GM18951 (cell line): Measurements from ENCODE around the gene RTKN.
"Not testable (repeated sequence)": the region's sequence is repeated elsewhere in the genome, so short reads cannot be mapped to it uniquely, and the experiment has no call there.

Experiments used
- POLR2A ChIP-seq: IDR thresholded peaks from 4 replicates; pipeline ENCODE4 v1.6.1; 2011; ENCODE audit warnings: mild to moderate bottlenecking; ENCODE audit not compliant: insufficient read length, insufficient read depth; ENCODE audit errors: extremely low read depth
- in situ Hi-C: fragments of 300-500 bp; cut with MboI; formaldehyde crosslinking; loops from one replicate; pipeline ENCODE4 v1.12.0; 2022; ENCODE audit warnings: low sequenced_read_pairs, mixed read lengths, inconsistent platforms; ENCODE audit not compliant: unreplicated experiment

Gene RTKN, protein sequence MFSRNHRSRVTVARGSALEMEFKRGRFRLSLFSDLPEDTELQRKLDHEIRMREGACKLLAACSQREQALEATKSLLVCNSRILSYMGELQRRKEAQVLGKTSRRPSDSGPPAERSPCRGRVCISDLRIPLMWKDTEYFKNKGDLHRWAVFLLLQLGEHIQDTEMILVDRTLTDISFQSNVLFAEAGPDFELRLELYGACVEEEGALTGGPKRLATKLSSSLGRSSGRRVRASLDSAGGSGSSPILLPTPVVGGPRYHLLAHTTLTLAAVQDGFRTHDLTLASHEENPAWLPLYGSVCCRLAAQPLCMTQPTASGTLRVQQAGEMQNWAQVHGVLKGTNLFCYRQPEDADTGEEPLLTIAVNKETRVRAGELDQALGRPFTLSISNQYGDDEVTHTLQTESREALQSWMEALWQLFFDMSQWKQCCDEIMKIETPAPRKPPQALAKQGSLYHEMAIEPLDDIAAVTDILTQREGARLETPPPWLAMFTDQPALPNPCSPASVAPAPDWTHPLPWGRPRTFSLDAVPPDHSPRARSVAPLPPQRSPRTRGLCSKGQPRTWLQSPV

DNA sequence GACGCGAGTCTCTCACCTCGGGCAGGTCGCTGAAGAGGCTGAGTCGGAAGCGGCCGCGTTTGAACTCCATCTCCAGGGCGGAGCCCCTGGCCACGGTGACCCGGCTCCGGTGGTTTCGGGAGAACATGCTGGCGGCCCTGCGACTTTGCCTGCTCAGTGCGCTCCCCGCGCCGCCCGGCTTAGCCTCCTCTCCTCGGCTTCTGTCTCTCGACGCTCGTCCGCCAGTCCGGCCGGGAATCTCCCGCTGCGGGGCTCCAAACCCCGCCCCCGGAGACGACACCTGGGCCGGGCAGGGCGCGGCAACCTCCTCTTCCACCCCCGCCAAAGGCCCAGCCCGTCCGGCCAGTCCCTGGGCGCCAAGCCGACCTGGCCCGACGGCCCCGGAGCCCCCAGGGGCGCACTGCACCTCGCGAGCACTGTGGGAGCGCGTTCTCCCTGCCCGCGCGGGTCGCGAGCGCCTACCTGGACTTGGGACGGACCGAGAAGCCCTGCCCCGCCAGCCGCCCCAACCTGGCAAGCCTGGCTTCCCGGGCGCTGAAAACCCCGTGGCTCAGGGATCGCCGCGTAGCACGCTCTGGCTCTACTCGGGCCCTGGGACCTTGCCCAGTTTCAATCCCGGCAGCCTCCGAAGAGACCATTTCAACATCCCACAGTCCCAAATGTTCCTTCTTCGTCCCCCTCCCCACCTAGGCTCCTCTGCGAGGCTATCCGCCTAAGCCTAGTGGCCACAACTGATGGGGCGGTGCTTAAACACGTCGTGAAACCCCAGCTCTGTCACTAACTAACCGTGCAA, at the start of gene RTKN:
Gene RTKN (minus strand): TSS at position 248 of the 793 bp plus-strand sequence. CDS start 121 bp downstream, at position 127.
- peak; percentile 34 for TF ChIP-seq POLR2A
- in situ Hi-C loops, result no loop called here

DNA sequence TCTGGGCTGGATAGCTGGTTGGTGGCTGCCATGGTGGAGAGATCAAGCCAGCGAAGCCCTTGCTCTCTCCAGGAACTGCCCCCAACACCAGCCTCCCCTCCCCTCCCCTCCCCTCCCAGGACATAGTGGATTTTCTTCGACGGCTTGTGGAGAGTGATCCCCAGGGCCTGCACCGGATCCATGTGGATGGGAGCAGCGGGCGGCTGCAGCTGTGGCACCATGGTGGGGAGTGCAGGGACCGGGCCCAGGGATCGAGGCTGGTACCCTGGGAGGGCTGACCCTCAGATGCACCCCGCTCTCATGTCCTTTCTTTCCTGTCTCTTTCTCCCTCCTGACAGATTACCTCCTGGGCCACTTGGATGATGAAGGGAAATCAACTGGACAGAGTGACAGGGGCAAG, 48.2 kb upstream of the RTKN start:
- TF ChIP-seq POLR2A, result no peak
- in situ Hi-C loops, result no loop called here

DNA sequence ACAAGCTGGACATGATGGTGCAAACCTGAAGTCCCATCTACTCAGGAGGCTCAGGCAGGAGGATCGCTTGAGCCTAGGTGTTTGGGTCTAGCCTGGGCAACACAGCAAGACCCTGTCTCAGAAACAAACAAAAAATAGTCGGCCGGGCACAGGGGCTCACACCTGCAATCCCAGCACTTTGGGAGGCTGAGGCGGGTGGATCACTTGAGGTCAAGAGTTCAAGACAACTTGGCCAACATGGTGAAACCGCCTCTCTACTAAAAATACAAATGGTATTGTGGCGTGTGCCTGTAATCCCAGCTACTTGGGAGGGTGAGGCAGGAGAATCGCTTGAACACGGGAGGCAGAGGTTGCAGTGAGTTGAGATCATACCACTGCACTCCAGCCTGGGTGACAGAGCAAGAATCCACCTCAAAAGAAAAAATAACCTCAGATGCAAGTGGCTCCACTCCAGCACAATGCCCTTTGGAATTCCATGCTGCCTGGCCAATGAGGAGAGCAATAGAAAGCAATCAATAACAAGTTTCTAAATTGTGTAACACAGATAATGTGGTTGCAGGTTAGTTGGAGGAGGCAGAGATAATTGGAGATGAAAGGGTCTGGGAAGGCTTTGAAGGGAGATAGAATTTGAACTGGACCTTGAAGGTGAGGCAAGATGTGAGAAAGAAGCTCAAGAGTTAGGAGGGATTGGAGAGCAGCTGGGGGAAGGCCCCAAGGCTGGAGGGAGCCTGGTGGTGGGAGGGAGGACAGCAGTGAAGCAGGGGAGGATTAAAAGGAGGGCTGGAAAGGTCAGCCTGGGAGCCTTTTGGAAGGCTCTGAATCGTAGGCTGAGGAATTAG, 47.1 kb upstream of the RTKN start:
- no peak for TF ChIP-seq POLR2A
- in situ Hi-C loops, result no loop called here

DNA sequence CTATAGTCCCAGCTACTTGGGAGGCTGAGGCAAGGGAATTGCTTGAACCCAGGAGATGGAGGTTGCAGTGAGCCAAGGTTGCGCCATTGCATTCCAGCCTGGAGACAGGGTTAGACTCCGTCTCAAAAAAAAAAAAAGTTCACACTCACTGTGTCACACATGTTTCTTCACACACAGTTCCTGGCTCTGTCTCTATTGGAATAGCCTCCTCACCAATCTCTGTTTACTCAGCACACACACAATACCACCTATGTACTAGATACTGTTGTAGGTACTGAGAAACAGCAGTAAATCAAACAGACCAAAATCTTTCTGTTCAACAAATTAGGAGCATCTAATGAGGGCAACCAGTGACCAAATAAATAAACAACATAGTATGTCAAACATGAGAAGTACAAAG, 44.4 kb upstream of the RTKN start:
- in situ Hi-C loops, result no loop called here
- TF ChIP-seq POLR2A, result no peak

DNA sequence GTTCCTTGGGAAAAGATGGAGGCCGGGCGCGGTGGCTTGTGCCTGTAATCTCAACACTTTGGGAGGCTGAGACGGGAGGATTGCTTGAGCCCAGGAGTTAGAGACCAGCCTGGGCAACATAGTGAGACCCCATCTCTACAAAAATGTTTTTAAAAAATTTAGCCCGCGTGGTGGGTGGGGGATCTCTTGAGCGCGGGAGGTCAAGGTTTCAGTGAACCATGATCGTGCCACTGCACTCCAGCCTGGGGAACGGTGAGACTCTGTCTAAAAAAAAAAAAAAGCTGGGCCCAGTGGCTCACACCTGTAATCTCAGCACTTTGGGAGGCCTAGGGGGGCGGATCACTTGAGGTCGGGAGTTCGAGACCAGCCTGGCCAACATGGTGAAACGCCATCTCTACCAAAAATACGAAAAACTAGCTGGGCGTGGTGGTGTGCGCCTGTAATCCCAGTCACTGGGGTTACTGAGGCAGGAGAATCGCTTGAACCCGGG, 42.0 kb upstream of the RTKN start:
- in situ Hi-C loops, result not testable (repeated sequence)

DNA sequence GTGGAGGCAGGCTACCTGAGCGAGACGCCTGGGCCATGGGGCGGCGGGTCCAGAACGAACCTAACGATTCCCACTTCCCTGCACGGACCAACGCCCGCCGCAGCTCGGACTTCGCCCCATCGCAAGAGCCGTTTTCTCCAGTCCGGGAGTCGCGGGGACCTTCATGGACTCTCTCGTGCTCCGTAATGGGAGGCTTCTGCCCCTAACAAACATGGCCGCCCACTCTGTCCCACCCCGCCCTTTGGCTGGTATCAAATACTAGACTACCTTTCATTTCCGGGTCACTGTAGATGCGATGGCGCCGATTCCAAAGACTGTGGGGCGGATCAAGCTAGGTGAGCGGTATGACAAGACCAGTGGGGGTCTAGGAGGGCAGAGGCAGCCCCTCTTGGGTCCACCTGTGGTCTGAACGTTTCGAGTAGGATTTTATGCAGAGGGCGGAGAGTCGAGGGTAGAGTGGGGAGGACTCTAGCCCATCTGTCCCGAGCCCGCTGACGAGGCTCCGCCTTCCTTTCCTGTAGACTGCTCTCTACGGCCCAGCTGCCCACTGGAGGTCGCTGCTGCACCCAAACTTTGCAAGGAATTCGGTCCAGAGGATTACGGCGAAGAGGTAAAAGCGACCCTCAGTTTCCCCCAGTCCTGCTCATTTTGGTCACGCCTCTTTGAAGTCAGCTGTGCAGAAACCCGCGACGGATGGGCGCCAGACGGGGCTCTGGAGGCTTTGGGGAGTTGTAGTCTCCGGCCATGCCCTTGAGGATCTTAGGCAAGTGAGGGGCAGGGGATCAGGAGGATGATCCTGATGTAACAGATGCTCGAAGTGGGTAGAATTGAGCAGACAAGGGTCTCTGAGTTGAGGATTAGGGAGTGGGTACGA, 41.3 kb upstream of the RTKN start, which contains the start of the genes CCDC142 and TTC31:
Gene CCDC142 (minus strand): TSS at position 198 of the 874 bp plus-strand sequence. CDS start 161 bp downstream, at position 37.
Gene TTC31 (plus strand): TSS at position 281 of the 874 bp plus-strand sequence. CDS start 15 bp downstream, at position 296.
- in situ Hi-C loops, result no loop called here
- TF ChIP-seq POLR2A, result peak; percentile 77

DNA sequence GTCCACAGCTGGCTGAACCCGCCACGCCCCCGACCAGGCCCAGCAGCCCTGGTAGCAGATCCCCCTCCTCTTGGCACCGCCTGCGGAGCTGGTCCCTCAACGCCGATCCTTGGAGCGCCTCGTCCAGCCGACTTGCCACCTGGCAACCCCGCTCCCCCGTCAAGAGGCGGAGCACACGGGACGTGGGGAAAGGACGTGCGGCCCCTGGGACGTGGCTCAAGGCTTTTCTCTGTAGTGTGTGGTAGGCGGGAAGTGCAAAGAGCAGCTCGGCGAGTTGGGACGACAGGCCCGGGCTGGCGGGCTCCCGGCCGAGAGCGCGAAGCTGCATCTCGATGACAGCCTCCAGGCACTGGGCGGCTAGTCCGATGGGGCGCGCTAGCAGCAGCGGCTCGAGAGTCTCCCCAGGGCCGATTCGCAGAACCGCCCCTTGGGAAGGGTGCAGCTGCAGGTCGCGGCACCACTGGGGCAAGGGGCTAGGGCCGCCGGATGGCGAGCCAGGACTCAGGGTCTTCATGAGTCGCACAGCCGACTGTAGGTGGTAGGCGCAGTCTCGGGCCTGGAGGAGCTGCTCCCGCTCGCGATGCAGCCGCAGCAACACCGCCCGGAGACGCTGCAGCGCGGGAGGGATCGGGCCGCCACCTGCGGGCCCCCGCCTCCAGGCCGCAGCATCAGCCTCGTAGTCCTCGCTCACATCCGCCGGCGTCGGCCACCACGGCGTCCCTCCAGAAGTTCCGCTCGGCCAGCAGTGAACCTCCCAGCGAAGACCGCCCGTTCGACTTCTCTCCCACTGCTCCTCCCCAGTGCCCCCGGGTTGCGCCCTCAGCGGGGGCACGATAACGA, 40.4 kb upstream of the RTKN start:
- in situ Hi-C loops, result no loop called here

DNA sequence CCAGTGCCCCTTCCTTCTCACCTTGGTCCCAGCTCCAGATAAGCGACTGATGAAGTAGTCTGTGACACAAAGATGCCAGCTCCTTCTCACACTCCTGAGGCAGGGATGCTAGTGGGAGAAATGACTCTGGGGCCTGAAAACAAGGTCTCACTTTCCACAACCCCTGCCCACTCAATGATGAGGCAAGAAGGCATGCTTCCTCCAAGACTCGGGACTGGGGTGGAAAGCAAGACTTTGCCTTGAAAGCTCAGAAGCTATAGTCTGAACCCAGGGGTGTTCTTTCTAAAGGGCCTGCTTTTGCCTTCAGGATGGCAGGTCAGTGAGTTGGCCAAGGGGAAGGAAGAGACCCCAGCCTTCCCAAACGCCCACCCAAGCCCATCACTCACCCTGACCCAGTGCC, 39.7 kb upstream of the RTKN start:
- in situ Hi-C loops, result no loop called here

More for the DNA sequence above, 40.4 kb upstream of the RTKN start:
- no peak for TF ChIP-seq POLR2A

DNA sequence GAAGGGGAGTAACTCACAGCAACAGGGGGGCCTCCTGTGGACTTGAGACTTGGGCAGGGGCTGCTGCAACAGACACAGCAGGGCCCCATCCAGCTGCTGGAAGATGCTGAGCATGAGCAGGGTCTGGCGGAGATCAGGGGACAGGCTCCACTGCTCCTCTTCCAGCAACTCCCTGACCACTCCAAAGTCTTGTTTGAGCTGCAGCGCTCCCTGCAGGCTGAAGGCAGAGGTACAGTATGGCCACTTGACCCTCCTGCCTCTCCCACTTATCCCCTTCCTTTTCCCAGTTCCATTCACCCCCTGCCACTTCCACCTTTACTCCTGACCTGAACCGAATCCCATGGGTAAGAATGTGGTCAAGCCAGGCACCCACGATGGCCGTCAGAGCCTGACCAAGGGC, 33.2 kb upstream of the RTKN start:
- TF ChIP-seq POLR2A, result no peak
- in situ Hi-C loops, result no loop called here

More for the DNA sequence above, 39.7 kb upstream of the RTKN start:
- no peak for TF ChIP-seq POLR2A

DNA sequence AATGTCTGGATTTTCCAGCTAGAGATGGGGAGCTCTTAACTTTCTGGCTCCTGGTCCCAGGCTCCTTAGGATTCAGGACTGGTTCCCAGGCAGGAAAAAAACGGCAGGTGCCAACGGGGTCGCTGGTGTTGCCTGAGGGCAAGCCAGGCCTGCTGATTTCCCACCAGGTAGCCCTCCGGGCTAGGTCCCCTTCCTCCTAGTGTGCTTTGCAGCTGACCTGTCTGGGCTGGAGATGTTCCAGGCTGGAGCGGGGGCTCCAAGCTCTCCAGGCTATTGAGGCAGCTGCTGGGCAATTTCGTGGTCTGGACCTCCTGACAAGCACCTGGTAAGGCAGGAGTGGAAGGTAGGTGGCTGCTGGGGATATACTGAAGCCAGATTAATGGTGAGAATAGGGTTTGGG, 32.7 kb upstream of the RTKN start:
- no peak for TF ChIP-seq POLR2A
- in situ Hi-C loops, result no loop called here

DNA sequence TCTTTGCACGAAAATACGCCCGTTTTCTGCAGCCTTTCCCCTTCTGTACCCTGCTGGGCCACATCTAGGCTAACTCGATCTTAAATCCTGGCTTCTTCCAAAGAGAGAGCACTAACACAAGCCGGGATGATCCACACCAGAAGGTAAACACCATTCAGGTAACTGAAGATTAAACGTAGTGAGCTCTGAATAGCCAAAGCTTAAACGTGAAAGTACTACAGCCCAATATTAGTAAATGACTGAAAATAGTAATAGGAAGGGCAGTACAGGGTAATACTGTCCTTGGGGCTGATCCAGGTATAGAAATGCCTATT, 31.2 kb upstream of the RTKN start:
- TF ChIP-seq POLR2A, result no peak
- in situ Hi-C loops, result no loop called here
